Right kidney (tissue), 1 donor: ENCODE measurements around the gene ATP5MC2.
A peak's percentile ranks its signal among the peaks of the same experiment; 100 is the strongest.
"Not testable (repeated sequence)": the region's sequence is repeated elsewhere in the genome, so short reads cannot be mapped to it uniquely, and the experiment has no call there.

ENCODE experiments used
- DNase-seq: peaks from one replicate; pipeline ENCODE4 v3.0.0-alpha.2; 2016

The ATP5MC2 gene

DNA sequence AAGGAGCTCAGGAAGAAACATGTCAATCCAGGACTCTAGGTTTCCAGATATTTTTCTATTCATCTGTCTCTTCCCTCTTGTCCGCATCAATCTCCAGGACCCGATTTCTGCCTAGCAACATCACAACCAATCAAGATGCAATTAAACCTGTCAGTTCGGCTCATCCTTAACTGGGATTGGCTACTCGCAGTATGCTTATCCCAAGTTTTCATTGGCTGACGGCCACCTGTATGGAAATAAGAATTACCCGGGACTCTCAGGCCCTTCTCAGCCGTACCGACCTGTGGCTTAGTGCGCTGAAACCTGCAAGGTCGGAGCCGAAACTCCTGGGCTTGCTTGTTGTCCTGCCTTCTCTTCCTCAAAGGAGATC, 20.4 kb upstream of the ATP5MC2 start:
- DNase-seq, result peak; percentile 74

GRCh38 chr12:53695152-53696145, 19.6 kb upstream of the ATP5MC2 start:
- no peak for DNase-seq

DNA sequence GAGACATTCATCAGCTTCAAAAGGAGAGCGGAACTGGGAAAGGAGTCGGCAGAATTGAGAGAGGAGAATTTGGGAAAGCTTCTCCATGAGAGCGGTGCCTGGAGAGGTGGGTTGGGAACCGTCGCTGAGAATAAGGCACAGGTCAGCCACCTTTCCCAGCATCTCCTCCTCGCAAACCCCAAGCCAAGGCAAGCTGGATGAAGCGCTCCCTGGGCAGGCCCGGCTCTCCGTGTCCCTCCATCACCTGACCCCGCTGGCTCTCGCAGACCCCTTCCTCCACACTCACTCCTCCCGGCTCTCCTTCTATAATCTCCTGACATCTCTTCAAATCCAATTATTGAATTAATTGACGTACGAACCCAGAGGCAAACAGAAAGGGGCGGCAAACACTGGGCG, 18.9 kb upstream of the ATP5MC2 start:
- DNase-seq, result no peak

GRCh38 chr12:53688134-53688533, 12.3 kb upstream of the ATP5MC2 start:
- no peak for DNase-seq

DNA sequence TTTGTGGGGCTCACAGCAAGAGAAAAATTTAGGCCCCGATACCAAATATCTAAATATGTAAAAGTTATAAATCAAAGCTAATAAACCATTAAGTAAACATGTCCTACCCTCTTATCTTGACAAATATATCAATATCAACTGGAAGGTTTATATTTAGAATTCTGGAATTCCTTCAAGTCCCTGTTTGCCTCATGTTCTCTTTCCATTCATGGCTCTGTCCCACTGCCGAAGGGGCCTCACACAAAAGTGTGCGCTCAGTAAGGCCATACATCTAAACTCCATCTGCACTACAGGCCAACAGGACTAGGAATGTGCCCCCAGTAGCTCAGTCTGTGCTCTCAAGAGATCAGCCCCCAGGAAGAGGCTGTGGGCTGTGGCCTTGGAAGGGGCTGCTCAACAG, 10.6 kb upstream of the ATP5MC2 start:
- no peak for DNase-seq

DNA sequence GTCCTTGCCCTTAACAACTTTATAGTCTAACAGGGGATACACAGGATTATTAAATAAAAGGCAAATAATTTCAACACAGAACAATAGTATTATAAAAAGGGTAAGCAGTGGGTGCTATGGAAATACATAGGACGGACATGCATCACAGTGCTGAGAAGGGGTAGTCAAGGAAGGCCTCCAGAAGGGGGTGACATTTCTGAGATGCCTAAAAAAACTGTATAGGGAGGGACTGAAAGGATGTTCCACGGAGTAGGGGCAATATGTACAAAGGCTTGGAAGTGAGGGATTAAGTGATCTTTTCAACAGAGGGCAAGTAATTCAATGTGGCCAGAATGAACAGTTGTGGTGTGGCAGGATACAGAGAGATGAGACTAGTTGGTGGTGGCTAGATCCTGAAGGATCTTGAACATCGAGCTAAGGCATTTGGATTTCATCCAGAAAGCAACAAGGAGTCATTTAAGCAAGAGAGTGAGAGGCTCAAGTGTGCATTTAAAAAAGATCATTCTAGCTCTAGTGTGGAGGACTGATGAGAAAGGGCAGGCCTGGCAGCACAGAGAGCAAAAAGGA, 8.9 kb upstream of the ATP5MC2 start:
- DNase-seq, result no peak

DNA sequence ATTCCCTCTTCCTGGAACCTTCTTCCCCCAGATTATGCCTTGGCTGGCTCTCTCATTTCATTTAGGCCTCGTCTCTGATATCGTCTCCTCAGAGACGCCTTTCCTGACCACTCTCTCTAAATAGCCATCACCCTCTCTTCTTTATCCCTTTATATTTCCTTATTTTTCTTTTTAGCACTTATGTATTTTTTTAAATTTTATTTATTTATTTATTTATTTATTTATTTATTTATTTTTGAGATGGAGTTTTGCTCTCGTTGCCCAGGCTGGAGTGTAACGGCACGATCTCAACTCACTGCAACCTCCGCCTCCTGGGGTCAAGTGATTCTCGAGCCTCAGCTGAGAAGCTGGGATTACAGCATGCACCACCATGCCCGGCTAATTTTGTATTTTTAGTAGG, 8.1 kb upstream of the ATP5MC2 start:
- DNase-seq, result no peak

DNA sequence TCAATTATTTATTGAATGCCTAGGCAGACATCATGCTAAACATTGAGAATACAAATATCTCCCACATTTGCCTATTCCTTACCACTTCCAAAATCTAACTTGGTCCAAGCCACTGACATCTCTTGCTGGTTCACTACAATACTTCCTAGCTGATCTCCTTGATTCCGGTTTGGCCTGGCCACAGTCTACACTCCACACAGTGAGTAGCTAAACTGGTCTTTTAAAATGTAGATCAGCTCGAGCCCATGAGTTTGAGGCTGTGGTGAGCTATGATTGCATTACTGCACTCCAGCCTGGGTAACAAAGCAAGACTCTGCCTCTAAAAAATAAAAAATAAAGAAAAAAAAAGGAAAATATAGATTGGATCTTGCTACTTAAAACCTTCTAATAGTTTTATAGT, 7.6 kb upstream of the ATP5MC2 start:
- no peak for DNase-seq

GRCh38 chr12:53680061-53680460, 4.2 kb upstream of the ATP5MC2 start:
- DNase-seq, result not testable (repeated sequence)

DNA sequence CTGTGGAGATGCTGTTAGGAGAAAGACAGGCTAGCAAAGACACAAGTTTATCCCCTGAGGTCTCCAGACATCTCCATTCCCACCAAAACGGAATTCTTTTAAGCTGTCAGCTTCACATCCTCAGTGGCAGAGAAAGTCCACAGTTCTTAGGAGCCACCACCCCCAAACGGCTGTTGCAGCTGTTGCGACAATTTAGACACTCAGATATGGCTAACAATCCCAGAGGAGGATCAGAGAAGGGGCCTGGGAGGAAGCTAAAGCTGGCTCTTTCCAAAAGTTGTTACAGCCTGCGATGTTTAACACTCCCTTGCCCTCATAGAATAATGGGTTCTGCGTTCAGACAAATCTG, 1.9 kb upstream of the ATP5MC2 start:
- DNase-seq, result no peak

DNA sequence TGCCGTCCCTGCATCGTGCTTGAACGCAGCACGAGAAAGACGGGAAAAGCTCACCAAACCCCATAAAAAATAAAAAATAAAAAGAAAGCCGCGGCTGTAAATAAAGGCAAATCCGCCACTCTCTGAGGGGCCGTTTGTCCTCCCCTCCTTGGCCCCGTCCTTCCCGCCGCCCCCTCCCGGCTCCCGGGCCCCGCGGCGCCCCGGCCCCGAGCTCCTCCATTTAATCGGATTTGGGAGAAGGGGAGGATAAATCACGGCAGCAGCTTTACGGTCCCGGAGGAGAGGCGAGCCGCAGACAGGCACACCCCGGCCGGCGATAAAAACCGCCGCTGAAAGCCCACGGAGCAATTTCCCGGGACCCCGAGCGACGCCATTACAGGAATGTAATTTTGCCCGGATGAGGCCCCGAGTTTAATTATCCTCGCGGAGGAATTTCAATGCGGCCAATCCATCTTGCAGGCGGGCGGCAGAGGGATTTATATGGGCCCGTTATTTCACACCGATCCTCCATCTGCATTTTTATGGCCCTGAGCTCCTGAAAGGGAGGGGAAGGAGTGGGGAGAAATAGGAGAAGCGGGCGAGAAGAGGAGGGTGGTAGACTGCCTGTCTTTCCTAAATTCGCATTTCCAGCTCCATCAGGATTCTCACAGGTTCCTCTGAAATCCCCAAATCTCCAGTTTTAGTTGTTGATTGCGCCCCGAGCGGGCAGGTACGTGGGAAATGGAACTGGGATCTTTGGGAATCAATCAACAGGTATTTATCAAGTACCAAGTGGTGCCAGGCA, 1.3 kb upstream of the ATP5MC2 start:
- peak; percentile 84 for DNase-seq

GRCh38 chr12:53676656-53677015, 753 bp upstream of the ATP5MC2 start:
- DNase-seq, result no peak

- no peak for DNase-seq
Measured at GRCh38 chr12:53674977-53675700, 744 bp downstream of the ATP5MC2 start.

GRCh38 chr12:53670971-53671370, 4.9 kb downstream of the ATP5MC2 start:
- no peak for DNase-seq

DNA sequence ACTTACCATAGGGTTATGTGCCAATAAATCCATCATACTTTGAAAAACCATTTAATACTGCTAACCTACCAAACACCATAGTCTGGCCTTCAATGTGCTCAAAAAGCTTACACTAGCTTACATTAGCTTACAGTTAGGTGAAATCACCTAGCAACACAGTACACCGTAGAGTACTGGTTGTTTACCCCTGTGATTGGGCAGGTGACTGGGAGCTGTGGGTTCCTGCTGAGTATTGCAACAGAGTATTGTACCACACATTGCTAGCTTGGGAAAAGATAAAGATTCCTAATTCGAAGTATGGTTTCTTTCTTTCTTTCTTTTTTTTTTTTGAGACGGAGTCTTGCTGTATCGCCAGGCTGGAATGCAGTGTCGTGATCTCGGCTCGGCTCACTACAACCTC, 5.6 kb downstream of the ATP5MC2 start:
- DNase-seq, result no peak

DNA sequence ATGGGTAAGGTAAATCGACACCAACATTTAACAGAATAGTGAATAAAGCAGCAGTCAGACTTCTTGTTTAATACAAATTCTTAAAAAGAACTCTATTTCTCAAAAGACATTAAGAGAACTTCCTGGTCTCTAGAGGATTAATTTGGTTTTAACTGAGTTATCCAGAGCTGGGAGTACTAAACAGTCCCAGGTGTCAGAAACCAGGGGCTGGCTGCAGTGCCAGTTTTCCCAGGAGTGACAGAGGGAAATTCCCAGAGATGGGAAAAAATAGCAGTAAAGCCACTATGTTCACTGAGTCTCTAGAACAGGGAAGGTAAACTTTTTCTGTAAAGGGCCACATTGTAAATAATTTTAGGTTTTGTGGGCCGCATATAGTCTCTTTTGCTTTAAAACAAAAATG, 8.8 kb downstream of the ATP5MC2 start:
- no peak for DNase-seq

DNA sequence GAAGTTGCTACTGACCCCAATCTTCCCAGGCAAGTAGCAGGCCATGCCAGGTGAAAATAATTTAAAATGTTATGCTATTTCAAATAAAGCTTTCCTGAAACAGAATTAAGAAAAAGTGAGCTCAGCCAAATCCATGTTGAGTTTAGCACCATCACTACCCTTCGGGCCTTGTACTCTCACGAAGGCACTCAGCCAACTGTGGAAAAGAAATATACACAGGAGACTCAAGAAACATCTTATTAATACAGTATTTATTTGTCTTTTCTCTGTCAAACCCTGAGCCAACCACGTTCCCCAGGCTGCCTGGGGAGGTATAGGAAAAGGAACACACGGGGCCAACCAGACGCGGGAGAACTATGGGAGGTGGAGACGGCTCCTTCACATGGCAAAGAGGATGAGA, 10.9 kb downstream of the ATP5MC2 start:
- no peak for DNase-seq

- no peak for DNase-seq
Measured at GRCh38 chr12:53664191-53664590, 11.7 kb downstream of the ATP5MC2 start.

DNA sequence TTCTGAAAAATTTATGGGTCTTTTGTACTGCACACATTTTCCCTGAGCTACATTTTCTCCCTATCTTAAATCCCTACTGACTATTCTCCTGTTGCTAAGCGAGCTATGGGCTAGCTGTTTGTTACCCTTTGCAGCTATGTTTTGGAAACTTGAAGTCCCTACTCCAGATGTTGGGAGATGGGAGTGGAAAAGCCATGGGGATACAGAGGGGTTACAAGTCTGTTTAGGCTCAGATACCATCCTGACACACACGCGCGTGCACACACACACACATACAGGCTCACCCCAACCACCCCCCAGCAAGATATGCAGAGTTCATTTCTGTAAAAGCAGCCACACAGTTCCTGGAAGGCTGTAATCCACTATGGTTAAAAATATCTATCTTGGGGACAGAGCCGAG, 15.8 kb downstream of the ATP5MC2 start:
- no peak for DNase-seq

DNA sequence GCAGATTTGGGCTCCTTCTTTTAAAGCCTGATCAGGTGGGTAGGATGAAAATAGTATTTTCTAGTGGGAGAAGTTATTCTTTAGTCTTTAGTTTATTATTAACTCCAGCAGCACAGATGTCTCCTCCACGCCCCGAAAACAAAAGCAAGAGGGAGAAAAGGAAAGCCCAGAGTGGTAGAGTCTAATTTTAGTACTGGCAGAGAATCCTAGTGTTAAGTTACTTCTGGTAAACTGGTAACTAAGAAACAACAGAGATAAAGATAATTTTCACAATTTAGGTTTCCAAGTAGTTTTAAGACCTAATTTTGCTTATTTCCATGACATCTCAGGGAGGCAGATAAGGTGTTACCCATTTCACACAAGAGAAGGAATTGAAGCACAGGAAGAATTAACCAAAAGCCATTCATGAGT, 16.3 kb downstream of the ATP5MC2 start:
- DNase-seq, result peak; percentile 32

- DNase-seq, result peak; percentile 40
Measured at GRCh38 chr12:53659011-53659551, 16.8 kb downstream of the ATP5MC2 start.

DNA sequence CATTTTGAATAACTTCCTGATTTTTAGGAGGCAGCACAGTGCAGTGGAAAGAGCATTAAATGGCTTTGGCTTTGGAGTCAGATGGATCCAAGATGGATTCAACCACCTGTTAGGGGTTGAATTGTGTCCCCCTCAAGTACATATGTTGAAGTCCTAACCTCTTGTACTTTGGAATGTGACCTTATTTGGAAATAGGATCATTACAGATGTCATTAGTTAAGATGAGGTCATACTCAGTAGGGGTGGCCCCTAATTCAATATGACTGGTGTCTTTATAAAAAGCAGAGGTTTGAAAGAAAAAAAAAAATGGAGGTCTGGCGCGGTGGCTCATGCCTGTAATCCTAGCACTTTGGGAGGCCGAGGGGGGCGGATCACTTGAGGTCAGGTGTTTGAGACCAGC, 18.8 kb downstream of the ATP5MC2 start:
- DNase-seq, result no peak
